NCI-H128 (cell line): Measurements from ENCODE around the gene UBQLNL.

Experiments used
- DNase-seq: peaks from one replicate; lab custom pipeline; 2025; ENCODE audit not compliant: unreplicated experiment; lab: John Stamatoyannopoulos, UW

Gene UBQLNL, protein sequence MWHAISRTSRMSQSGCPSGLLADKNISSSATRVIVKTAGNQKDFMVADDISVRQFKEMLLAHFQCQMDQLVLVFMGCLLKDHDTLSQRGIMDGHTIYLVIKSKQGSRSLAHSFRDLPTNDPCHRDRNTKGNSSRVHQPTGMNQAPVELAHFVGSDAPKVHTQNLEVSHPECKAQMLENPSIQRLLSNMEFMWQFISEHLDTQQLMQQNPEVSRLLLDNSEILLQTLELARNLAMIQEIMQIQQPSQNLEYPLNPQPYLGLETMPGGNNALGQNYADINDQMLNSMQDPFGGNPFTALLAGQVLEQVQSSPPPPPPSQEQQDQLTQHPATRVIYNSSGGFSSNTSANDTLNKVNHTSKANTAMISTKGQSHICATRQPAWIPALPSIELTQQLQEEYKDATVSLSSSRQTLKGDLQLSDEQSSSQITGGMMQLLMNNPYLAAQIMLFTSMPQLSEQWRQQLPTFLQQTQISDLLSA

DNA sequence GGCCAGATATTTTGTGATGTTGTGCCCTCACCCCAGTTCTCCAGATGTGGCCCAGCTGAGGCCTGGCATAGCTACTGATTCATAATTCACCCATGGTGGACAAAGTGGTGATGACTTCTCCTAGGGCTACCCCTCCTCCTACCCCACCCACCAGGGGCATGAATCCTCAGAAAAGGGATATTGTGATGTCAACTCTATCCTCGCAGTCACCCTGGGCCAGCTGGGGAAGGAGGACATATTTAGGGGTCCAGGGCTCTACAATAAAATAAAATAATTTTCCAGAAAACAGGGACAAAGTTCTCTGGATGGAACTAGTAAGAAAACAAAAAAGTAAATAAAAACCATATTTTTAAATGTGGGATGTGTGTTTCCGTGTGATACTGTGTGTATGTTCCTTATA, at the start of gene UBQLNL:
Gene UBQLNL, minus strand, starts transcription at position 101 of the 400 bp plus-strand sequence. CDS start 258 bp downstream, outside the sequence.
- no peak for DNase-seq

DNA sequence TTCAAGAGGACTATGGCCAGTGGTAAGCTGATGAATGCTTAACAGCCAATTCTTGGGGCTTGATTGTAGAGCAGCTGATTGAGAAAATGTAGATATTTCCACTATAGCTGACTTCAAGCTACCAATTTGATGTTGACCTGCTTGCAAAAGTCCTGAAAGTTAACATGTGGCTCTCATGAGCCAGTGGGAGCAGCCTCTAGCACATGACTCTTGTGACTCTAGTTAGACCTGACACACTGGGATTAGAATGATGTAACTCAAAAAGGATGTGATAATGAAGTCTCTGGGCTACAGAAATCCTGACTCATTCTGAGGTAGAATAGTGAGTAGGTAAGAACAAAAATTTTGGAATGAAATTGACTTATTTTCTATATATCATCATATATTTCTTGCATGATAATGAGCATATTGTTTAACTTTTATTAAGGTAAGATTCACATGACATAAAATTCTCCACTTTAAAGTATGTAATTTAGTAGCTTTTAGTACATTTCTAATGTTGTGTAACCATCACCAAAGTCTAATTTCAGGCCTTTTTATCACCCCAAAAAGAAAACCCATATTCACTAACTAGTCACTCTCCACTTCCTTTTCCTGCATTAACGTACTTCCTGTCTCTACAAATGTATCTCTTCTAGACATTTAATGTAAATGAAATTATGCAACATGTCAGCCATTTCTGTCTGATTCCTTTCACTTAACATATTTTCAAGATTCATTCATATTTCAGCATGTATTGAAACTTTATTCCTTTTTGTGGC, 47.9 kb upstream of the UBQLNL start:
- no peak for DNase-seq

DNA sequence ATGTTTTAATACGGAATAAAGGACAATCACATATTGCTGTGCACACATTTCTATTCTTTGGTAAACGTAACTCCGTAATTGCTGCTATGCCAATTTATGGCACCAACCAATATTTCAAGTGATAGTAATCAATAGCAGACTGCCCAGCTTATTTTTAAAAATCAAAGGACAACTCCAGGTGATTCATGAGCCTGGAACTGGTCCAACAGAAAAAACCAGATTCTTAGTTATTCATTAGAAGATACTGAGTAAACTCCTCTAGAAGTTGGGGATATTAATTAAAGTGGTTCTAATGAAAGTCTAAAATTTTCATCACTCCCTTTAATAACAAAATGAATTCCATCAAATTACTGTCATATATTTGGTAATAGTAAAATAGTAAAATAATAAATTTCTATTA, 41.3 kb upstream of the UBQLNL start:
- DNase-seq = no peak

DNA sequence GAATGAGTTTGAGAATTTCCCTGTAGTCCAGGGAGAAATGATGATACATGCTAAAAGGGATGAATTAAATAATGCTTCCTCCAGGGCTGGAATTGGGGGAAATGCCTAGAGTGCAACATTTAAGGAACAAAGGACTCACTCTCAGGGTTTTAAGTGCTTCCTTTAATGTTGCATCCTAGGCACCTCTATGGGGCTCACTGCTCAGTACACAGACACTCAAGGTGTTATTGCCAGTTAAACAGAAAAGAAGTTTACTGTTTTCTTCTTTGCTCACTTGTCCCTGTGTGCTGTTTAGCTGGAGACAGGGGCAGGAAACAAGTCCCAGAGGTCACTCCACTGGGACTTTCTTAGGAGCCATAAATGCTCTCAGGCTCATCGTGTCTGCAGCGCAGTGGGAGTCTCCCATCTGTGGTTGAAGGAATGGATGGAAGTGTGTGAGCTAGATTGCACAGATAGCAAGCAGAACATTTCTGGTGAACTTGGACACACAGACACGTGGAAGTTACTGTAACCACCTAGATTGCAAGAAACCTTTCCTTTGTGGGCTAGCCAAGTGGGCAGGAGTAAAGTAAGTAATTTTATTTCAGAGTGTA, 40.2 kb upstream of the UBQLNL start:
- DNase-seq = no peak

DNA sequence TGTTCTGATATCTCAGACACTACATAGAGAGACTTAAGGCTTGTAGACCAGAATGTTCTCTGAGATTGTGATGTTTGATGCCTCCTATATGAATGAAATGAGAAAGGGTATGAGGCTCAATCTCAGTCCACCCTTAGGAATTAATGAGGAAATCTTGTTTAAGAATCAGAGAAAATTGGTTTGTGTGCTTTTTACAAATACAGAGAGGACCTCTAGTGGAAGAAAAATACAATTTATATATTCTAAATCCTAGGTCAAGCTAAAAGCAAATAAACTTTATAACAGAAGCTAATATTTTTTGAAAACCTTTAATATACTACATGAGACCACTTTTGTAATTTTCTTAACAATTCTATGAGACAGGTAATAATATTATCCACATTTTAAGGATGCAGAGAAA, 36.8 kb upstream of the UBQLNL start:
- no peak for DNase-seq

DNA sequence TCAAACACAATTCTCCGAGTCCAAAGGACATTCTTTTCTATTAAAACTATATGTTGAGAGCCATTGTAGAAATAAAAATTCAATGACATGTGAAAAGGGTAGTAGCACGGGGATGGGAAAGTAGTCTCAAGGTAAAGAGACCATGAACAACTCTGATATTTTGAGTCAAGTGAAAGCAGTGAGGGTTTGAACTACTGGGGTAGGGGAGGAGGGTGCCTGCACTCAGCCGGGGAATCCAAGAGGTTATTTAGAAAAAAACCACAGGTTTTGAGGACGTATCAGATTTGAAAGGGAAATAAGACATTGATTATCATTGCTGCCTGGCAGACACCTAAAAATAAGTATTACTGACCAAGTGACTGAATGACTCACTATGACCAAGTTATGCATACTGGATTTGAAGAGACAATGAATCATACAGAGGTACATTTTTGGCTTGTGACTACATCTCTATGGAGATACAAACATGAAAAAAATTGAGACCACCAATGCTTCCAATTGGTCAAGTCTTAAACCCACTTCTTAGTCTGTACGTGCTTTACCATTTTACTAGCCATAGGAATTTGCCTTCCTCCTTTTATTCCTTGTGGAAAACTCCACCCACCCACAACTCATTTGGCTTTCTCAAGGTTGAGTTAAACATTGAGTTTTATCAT, 34.1 kb upstream of the UBQLNL start:
- no peak for DNase-seq

DNA sequence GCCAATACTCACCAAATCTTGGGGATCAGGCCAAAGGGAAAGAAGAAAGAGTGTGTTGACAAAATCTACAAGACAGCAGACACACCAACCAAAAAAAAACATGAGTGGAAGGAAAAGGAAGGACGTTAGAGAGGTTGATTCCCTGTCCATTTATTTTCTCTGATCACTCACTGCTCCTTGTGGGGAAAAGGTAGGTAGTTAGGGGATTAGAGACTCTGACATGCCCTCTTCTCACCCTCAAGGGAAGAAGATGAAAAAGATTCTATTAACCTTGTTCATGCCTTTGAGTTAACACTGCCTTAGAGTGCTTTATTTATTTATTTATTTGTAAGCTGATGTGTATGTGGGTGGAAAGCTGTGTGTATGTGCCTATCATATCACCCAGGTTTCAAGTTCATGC, 31.9 kb upstream of the UBQLNL start, which contains the start of gene OR52H1:
Gene OR52H1, minus strand, starts transcription at position 101 of the 400 bp plus-strand sequence. CDS start 3,035 bp downstream, outside the sequence.
- DNase-seq = no peak

DNA sequence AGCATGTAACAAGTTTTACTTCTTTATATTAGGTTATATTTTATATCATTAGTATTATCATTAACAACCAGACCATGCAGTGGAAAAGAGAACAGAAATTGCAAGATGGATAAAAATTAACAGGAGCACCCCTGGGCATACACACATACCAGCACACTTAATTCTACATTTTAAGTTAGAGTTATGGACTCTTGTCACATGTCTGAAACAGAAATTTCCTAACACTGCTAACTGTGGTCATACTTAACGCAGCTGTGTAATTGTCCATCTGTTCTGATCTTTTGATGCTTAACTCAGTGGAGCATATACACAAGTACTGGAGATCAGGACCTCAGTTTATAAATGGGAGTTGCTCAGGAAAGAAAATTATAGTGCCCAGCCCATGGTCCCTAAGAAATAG, 31.5 kb upstream of the UBQLNL start:
- no peak for DNase-seq

DNA sequence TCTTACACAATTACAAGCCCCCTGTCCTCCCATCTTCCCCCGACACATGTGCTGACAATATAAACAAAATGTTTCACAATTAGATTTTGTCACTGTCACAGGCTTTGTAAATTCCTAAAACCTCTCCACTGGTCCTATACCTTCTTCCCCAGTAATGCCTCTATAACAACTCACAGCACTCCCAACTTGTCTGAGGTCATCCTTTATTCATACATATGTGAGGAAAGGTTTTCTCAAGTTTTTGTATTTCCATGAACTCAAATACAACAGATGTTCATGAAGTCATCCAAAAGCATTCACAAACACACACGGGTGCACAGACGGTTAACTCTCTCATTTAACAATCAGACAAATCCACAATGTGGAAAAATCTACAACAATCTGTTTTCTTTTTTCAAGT, 30.0 kb upstream of the UBQLNL start:
- no peak for DNase-seq

DNA sequence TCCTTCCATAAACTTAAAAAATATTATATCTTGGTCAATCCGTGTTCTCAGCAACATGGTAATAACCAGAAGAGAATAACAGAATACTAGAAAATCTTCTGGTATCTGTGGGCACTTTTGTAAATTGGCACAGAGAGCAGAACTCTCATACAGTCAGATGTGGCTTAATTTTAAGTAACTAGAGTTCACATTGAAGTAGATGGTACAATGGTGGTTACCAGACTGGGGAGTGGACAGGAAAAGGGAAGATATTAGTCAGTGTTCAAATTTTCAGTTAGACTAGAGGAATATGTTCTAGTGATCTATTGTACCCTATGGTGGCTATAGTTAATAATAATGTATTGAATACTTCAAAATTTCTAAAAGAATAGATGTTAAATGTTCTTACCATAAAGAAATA, 24.9 kb upstream of the UBQLNL start:
- no peak for DNase-seq

DNA sequence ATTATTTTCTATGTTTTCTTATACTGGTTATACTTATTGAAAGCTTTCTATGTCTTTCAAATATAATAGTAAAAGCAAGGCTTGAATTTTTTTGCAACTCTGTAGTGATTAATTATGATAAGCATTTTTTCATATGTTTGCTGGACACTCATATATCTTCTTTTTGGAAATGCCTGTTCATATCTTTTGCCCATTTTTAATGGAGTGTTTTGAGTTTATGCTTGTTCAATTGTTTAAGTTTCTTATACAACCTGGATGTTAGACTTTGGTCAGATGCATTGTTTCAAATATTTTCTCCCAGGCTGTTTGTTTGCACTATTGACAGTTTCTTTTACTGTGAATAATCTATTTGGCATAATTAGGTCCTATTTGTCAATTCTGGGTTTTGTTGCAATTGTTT, 20.0 kb upstream of the UBQLNL start:
- no peak for DNase-seq

DNA sequence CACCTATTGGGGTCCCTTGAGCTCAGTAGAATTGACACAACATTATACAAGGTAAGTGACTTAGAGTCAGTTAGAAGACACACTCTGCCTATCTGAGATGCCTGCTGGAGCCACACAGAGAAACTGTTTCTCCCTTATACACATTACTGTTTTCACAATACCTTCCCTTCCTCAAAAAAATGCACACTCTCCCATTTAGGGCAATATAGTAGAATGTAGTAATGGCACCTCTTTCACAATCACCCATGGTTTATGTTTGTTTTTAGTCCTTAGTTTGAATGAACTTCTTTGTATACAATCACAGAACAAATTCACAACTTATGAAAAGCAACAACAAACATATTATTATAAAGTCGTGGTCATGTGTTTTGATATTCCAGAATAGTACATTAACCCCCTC, 17.5 kb upstream of the UBQLNL start:
- DNase-seq = no peak

DNA sequence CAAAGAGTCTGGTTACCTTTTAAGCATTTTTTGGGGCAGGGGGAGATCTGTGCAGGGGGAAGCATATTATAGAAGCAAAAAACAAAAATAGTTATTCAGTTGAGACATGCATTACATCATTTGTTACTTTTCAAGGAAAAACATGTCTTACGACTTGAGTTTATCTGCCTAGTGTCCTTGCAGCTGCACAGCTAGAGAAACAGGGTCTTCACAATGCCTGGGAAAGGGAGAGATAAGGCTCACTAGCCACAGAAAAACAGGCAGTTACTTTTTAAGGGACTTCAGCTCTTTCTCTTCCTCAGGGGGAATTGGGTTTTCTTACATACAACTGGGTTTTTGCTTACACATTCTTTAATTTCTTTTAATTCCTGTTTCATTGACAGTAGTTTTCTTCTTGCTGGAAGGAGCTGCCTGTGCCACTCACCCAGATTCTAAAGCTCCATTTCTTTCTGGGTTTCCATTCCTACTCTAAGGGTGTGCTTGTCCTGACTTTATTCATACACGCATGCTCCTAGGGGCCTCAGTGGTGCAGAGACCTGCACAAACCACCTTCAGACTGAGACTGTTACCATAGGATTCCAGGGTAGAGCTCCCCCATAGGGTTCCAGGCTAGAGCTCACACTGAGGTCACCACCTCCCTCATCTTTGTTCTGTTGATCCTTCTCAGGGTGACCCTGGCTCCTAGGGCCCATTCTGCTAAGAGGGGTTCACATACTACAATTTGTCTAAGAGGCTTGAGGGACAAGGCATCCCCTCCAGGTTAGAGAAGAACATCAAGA, 14.7 kb upstream of the UBQLNL start:
- no peak for DNase-seq

DNA sequence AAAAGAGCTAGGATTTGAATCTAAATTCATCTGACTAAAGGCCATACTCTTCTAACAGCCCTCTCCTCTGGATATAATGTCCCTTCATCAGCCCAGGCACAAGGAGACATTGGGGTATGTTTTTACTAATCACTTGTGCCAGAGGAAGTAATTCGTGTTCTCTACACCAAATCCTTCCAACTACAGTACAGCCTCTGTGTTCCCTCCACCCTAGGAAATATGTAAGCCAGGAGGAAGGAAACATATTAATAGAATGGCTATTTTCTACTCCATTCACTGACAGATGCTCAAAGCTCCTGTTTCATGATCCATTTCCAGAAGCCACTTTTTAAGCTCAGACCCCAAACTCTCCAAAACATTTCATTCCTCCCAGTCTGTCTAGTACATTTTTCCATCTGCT, 12.0 kb upstream of the UBQLNL start:
- DNase-seq = no peak

DNA sequence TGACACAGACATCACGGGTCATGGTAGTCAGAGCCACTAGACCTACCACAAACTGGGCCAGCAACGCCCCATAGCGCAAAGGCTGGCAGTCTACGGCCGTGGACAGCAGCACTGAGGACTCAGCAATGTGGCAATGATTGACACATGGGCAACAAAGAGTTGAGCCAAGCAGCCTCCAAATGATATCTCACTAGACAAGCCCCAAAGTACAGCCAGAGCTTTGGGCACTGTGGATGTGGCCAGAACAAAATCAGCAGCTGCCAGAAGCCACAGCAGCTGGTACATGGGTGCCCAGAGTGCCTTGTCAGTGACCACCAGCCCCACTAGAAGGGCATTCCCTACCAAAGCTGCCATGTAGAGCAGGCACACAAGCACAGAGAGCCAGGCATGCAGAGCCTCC, 11.2 kb upstream of the UBQLNL start:
- no peak for DNase-seq

DNA sequence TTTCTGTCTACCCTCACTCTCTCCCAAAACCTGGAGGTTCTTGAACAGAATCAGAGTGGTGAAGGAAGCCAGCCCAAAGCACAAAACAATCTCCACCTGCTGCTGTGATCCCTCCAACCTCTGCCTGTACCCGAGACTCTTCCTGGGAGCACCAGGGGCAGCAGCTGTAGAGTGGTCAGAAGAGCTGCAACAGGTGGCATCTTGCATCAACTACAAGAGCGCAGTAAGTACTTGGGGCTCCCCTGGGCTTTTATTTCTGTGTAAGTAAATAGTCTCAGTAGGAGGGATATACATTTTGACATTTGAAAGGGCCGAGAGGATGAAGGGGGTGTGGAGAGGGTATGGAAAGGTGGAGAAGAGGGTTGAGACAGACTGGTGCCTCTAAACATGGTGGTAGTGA, 8.3 kb upstream of the UBQLNL start:
- no peak for DNase-seq

DNA sequence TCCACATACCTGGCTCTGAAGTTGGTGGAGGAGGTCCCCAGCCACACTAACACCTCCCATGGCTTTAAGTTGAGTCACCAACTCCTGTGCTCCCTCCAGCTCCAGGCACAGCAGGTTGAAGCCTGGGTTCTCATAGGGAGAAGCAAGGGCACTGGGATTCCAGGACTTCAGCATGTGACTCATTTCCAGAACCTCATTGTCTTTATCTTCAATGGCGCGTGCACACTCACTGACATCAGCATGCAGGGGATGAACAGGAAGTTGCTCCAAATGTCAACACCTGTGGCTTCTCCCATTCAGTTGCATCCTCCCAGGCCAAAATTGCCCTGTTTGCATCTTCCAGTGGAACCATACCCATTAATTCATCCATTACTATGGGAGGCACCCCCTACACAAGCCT, 5.8 kb upstream of the UBQLNL start:
- no peak for DNase-seq

DNA sequence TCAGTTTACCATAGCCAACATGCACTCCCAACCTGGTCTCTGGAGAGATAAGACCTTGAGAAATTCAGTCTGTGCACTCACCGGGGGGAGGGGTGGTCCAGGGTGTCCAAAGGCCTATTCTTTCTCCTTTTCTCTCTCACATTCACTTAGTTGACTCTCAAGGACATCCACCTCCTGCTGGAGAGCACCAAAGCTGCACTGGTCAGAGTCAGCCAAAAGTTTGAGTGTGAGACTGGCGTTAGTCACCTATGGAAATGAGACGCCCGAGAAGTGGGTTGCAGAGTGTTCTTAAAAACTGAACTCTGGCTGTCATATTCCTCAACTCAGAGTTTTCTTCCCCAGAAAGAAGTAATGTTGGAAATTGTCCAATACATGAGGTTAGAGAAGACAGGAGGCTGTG, 5.0 kb upstream of the UBQLNL start:
- DNase-seq = no peak

DNA sequence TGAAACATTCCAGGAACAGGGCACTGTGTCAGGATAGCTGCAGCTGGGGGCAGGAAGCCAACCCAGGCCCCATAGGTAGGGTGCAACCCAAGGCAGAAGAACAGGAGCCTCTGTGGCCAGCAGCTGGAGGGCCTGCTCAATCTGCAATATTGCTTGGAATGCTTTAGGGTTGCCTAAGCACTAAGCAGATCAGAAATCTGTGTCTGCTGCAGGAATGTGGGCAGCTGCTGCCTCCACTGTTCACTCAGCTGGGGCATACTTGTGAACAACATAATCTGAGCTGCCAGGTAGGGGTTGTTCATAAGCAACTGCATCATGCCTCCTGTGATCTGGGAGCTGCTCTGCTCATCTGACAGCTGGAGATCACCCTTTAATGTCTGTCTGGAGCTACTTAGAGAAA, 1.7 kb downstream of the UBQLNL start:
- no peak for DNase-seq

DNA sequence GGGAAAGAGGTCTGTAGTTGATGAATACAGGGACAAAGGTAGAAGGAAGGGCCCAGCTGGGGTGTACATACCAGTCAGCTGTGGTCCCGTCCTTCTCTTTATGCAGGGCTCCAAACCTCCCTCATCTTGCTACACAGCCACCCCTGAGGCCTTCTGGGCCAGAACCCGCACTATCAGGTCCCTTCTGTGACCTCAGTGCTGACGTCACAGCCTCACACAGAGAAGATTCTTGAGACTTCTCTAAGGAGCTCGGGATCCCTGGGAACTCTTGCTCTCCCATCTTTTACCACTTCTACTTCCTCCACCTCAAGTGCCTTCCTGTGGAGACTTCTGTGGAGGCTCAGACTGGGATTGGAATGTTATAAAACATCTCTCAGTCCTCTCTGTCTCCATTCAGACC, 6.7 kb downstream of the UBQLNL start, which contains the start of gene UBQLN3:
Gene UBQLN3, minus strand, starts transcription at position 155 of the 400 bp plus-strand sequence. CDS start 399 bp downstream, outside the sequence.
- no peak for DNase-seq
